Uterus (tissue), 4 donors: ENCODE results near the gene ACKR3. TPM values are rescaled to one million over a fixed set of nuclear protein-coding genes. Genes with fewer than 3 reads are reported as not detected.
A peak's percentile ranks its signal among the peaks of the same experiment; 100 is the strongest.

ENCODE experiments used
- DNase-seq, 2 donors: peaks; one replicate each; pipeline ENCODE4 v3.0.0-alpha.2; 2019 to 2020
- H3K27ac ChIP-seq, 2 donors: fragments of 200-600 bp; sonication (generic); 1 replicate in 1 of 2; 2 replicates in 1 of 2; pipeline ENCODE4 v1.5.1; 2016 to 2018
- H3K27me3 ChIP-seq, 2 donors: fragments of 200-600 bp; sonication (generic); one replicate each; pipeline ENCODE4 v1.5.1; 2018 to 2019; ENCODE audit warnings: control low read depth in 1 of 2
- H3K36me3 ChIP-seq, 2 donors: fragments of 200-600 bp; sonication (generic); one replicate each; pipeline ENCODE4 v1.5.1; 2019; ENCODE audit warnings: control low read depth in 1 of 2
- H3K4me1 ChIP-seq, 2 donors: fragments of 200-600 bp; sonication (generic); one replicate each; pipeline ENCODE4 v1.5.1; 2018 to 2019; ENCODE audit warnings: control low read depth in 1 of 2
- H3K4me3 ChIP-seq, 2 donors: fragments of 200-600 bp; sonication (generic); 1 replicate in 1 of 2; 2 replicates in 1 of 2; pipeline ENCODE4 v1.5.1; 2018 to 2019; ENCODE audit warnings: mild to moderate bottlenecking in 1 of 2
- H3K9me3 ChIP-seq, 2 donors: fragments of 200-600 bp; sonication (generic); one replicate each; pipeline ENCODE4 v1.5.1; 2019; ENCODE audit warnings: control low read depth in 1 of 2
- POLR2A ChIP-seq, 2 donors: fragments of 450-650 bp; IDR thresholded peaks; one replicate each; pipeline ENCODE4 v1.6.1; 2016; ENCODE audit warnings: antibody characterized with exemption in 2 of 2, mild to moderate bottlenecking in 1 of 2, moderate library complexity in 1 of 2
- intact Hi-C: fragments of 100-400 bp; cut with DNase I; formaldehyde crosslinking; loops from one replicate; pipeline ENCODE4 v1.15.1; 2023; ENCODE audit warnings: low total_unique reads
- total RNA-seq, 4 donors: library from RNA; depleted of rRNA in 3 of 4; stranded (reverse); fragments of >200 nt in 3 of 4; gene quantifications; one replicate each; pipeline versions ENCODE4 v1.1.0 to v1.2.4, GENCODE V29; 2014 to 2023
- TF ChIP-seq, protein P1 (sequence below), 4 experiments: fragments of 200-600 bp in 2 of 4; fragments of 450-650 bp in 2 of 4; sonication (generic) in 2 of 4; IDR thresholded peaks; one replicate each; pipeline ENCODE4 v1.5.1; 2016 to 2019; ENCODE audit warnings: antibody characterized with exemption in 4 of 4, mild to moderate bottlenecking in 2 of 4, moderate library complexity in 1 of 4
- donor health status: DM: yes; HTN: yes; CAD: no.

Gene ACKR3
- total RNA-seq, 4 donors from 2014 or later, result 11.8 to 61.5 (median 26.2) TPM

DNA sequence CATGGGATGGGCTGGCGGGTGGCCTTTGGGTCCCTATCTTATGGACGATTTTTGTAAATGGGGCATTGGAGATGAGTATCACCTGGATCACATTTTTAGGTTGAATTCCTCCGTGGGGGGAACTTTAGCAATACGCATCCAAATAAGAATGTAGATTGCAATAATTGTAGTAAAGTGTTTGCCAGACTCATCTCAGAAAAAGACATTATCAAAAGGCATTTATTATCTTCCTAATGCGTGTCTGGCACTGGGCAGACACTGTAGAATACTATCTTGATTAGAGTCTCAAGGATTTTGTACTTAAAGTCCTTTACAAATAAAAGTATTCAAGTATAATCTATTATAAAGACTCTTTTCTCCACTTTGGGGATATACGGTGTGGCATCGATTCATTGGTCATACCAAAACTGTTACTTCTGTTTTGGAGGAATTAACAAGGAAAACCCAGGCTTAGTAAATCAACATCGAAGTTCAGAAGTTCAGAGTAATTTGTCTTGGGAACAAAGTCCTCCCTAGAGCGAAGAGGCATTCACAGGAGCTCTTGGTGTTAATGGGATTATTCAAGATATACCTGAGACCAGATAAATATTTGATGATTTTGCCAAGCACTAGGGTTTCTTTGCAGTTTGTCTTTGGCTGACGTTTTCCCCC, 578 bp upstream of the ACKR3 start:
- no peak for TF ChIP-seq POLR2A (IDR thresholded peaks at IDR 0.05)
- TF ChIP-seq, protein P1, sequence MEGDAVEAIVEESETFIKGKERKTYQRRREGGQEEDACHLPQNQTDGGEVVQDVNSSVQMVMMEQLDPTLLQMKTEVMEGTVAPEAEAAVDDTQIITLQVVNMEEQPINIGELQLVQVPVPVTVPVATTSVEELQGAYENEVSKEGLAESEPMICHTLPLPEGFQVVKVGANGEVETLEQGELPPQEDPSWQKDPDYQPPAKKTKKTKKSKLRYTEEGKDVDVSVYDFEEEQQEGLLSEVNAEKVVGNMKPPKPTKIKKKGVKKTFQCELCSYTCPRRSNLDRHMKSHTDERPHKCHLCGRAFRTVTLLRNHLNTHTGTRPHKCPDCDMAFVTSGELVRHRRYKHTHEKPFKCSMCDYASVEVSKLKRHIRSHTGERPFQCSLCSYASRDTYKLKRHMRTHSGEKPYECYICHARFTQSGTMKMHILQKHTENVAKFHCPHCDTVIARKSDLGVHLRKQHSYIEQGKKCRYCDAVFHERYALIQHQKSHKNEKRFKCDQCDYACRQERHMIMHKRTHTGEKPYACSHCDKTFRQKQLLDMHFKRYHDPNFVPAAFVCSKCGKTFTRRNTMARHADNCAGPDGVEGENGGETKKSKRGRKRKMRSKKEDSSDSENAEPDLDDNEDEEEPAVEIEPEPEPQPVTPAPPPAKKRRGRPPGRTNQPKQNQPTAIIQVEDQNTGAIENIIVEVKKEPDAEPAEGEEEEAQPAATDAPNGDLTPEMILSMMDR (IDR thresholded peaks at IDR 0.05), result no peak
- peak overlapping the region; percentile 86 to 90 for H3K27ac ChIP-seq
- intact Hi-C loops, result no loop called here
- H3K9me3 ChIP-seq, result no peaks in the 10 kb centered on the region
- DNase-seq, result no peak
- H3K27me3 ChIP-seq, result no peaks in the 10 kb centered on the region
- no peaks in the 10 kb centered on the region for H3K4me1 ChIP-seq
- H3K4me3 ChIP-seq, result peak overlapping the region; percentile 44 to 53
- no peaks in the 10 kb centered on the region for H3K36me3 ChIP-seq

DNA sequence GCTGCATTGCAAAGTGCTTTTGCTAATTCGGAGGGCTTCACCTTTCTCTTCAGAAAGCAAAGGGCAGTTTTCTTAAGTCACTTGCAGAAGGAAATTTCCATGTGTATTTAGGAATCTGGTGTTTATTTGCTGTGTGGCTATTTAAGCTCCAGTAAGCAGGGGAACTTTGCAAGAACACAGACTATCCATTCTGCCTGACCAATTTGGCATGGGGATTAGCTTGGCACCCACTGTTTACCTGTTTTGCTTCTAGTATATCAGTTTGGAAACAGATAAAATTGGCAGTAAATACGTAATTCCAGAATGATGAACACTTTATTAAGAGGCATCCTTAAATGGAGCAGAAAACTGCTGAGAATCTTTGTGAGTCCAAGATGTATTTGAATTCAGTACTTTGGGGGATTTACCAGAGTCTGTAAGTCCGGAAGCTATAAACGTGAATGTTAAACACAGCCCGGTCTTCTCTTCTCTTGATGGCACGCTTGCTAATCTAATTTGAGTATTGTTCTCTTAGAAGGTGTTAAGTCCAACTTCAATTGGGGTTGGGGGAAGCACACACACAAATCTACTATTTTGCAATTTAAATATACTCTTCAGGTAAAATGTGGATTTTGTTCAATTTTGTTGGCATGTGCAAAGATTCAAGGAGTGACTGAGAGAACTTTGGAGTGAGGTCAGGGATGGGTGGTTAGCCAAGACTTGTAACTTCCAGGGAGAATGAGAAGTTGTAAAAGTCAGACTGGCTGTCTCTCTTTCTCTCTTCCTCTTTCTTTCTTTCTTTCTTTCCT, 650 bp downstream of the ACKR3 start:
- intact Hi-C loops, result no loop called here
- H3K9me3 ChIP-seq, result no peaks in the 10 kb centered on the region
- no peaks in the 10 kb centered on the region for H3K27me3 ChIP-seq
- no peak for TF ChIP-seq POLR2A (IDR thresholded peaks at IDR 0.05)
- TF ChIP-seq, protein P1 (IDR thresholded peaks at IDR 0.05), result no peak
- DNase-seq, result no peak
- H3K27ac ChIP-seq, result peak overlapping the region; percentile 86 to 90
- peak overlapping the region; percentile 26 to 53 for H3K4me3 ChIP-seq
- no peaks in the 10 kb centered on the region for H3K4me1 ChIP-seq
- no peaks in the 10 kb centered on the region for H3K36me3 ChIP-seq

DNA sequence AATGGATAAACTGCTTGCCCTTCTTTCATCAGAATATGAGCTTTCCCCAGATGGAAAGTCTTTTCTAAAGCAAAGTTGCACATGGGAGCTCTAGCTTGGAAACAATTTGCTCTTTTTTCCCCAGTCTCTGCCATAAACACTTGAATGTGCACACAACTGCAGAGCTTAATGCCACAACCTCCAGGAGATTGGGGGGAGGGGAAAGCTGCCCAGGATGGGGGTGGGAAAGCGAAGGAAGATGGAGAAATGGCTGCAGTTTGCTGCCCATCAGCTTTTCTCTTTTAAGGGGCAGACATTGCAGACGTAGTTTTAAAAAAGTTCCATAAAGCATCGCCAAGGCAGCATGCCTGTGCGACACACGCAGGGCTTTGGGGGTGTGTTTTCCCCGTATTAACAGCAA, 1.5 kb downstream of the ACKR3 start:
- TF ChIP-seq, protein P1 (IDR thresholded peaks at IDR 0.05), result no peak
- TF ChIP-seq POLR2A (IDR thresholded peaks at IDR 0.05), result no peak
- no peaks in the 10 kb centered on the region for H3K27me3 ChIP-seq
- H3K4me1 ChIP-seq, result no peaks in the 10 kb centered on the region

DNA sequence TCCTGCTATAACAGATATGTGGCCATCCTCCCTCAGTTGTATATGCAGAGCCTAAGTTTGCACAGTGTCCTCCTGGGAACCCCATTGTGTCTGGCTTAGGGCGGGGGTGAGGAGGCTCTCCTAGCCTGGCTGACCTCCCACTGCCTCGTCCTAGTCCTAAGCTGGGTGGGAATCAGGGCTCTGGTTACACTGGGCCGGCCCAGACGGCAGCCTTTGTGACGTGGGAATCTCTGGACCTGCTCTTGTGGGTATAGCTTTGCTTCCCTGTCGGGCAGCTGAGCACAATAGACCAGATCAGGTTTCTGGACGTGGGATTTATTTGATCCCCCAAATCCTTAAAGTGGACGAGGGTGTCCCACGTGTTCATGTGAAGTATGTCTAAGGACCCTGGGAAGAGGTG, 2.9 kb downstream of the ACKR3 start:
- H3K4me3 ChIP-seq, result no peak overlapping the region
- intact Hi-C loops, result no loop called here
- H3K36me3 ChIP-seq, result no peaks in the 10 kb centered on the region
- H3K27ac ChIP-seq, result no peak overlapping the region
- no peaks in the 10 kb centered on the region for H3K4me1 ChIP-seq
- no peaks in the 10 kb centered on the region for H3K27me3 ChIP-seq
- DNase-seq, result no peak
- TF ChIP-seq, protein P1 (IDR thresholded peaks at IDR 0.05), result no peak
- TF ChIP-seq POLR2A (IDR thresholded peaks at IDR 0.05), result no peak
- no peaks in the 10 kb centered on the region for H3K9me3 ChIP-seq

More for the DNA sequence above, 1.5 kb downstream of the ACKR3 start:
- intact Hi-C loops, result no loop called here
- DNase-seq, result no peak
- Histone ChIP-seq H3K9me3 (no peaks in the 10 kb centered on the region), H3K27ac (peak overlapping the region in 1 of 2 donors; percentile 86), H3K4me3 (peak overlapping the region in 1 of 2 donors; percentile 26), H3K36me3 (no peaks in the 10 kb centered on the region)
